ENCODE results near the gene PDE2A. TPM values are rescaled to one million over a fixed set of nuclear protein-coding genes. Genes with fewer than 3 reads are reported as not detected.

PDE2A gene
- total and polyA plus RNA-seq, 8 donors, result 3.5 to 548 (median 25.9) TPM

DNA sequence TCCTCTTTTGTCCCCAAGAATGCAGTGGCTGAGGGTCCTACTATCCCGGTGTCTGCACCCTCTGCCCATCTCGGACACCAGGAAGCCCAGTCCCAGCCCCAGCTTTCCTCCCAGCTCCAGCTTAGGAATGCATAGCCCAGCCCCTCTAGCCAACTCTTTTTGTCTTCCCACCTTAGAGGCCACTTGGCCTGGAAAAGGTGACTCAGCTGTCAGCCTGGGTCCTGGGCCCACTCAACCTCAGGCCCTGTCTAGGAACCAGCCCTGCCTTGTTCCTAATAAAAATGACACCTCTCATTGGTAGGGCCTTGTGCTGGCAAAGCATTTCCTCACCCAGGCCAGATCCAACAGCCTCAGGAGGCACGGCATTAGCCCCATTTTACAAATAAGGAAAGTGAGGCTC is 28.2 kb downstream of the PDE2A start:
- TF ChIP-seq, protein P1, sequence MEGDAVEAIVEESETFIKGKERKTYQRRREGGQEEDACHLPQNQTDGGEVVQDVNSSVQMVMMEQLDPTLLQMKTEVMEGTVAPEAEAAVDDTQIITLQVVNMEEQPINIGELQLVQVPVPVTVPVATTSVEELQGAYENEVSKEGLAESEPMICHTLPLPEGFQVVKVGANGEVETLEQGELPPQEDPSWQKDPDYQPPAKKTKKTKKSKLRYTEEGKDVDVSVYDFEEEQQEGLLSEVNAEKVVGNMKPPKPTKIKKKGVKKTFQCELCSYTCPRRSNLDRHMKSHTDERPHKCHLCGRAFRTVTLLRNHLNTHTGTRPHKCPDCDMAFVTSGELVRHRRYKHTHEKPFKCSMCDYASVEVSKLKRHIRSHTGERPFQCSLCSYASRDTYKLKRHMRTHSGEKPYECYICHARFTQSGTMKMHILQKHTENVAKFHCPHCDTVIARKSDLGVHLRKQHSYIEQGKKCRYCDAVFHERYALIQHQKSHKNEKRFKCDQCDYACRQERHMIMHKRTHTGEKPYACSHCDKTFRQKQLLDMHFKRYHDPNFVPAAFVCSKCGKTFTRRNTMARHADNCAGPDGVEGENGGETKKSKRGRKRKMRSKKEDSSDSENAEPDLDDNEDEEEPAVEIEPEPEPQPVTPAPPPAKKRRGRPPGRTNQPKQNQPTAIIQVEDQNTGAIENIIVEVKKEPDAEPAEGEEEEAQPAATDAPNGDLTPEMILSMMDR (IDR thresholded peaks at IDR 0.05), result no peak
- TF ChIP-seq EP300 (IDR thresholded peaks at IDR 0.05), result no peak
- no peak for TF ChIP-seq POLR2A (IDR thresholded peaks at IDR 0.05)
- no peak for TF ChIP-seq POLR2AphosphoS5 (IDR thresholded peaks at IDR 0.05)
- Histone ChIP-seq H3K4me3 (no peak overlapping the region), H3K27me3 (peaks cover 0 to 18% (median 11%) of the 10 kb centered on the region in 3 donors), H3K9me3 (no peaks in the 10 kb centered on the region), H3K4me1 (peaks cover 17 to 26% (median 24%) of the 10 kb centered on the region in 4 donors), H3K36me3 (no peaks in the 10 kb centered on the region), H3K27ac (no peak overlapping the region)
- 88 to 97% (median 93%) methylated on average over 3 of the region's 3 CpGs for WGBS, 5 donors
- no peak for DNase-seq
- intact Hi-C loops (cut with DNase I; ENCODE audit: low total_unique reads), result loop anchor here (10.0 kb wide), 1 partner anchor 171 kb away; no protein-coding TSS in a partner anchor

DNA sequence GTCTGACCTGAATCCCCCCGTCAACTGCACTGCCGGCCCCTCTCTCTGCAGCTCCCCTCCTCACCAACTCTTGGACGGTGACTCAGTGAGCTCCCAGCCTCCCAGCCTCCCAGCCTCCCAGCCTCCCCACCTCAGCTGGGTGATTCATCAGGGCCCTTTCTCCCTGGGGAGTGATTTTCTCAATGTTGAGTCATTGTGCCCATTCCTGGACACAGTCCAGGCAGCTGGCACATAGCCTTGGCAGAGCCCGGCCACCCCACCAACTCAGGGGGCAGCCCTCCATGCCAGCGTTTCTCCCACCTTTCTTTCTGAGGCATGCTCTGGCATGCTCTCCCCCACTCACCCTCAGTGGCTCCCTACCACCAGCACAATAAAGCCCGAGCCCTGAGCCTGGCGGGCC is 30.7 kb downstream of the PDE2A start:
- intact Hi-C loops (cut with DNase I; ENCODE audit: low total_unique reads), result loop anchor here (2.0 to 10.0 kb wide), 2 partner anchors 55 to 169 kb away; no protein-coding TSS in a partner anchor
- Histone ChIP-seq H3K27ac (no peak overlapping the region), H3K27me3 (peaks cover 0 to 43% (median 32%) of the 10 kb centered on the region in 3 donors), H3K36me3 (no peaks in the 10 kb centered on the region), H3K4me3 (no peak overlapping the region), H3K4me1 (peaks cover 17 to 37% (median 28%) of the 10 kb centered on the region in 4 donors), H3K9me3 (no peaks in the 10 kb centered on the region)
- TF ChIP-seq EP300 (IDR thresholded peaks at IDR 0.05) (no peak), POLR2A (IDR thresholded peaks at IDR 0.05) (no peak), POLR2AphosphoS5 (IDR thresholded peaks at IDR 0.05) (no peak)
- TF ChIP-seq, protein P1 (IDR thresholded peaks at IDR 0.05), result no peak
- WGBS, 5 donors, result 79 to 84% (median 83%) methylated on average over 7 of the region's 7 CpGs
- no peak for DNase-seq

DNA sequence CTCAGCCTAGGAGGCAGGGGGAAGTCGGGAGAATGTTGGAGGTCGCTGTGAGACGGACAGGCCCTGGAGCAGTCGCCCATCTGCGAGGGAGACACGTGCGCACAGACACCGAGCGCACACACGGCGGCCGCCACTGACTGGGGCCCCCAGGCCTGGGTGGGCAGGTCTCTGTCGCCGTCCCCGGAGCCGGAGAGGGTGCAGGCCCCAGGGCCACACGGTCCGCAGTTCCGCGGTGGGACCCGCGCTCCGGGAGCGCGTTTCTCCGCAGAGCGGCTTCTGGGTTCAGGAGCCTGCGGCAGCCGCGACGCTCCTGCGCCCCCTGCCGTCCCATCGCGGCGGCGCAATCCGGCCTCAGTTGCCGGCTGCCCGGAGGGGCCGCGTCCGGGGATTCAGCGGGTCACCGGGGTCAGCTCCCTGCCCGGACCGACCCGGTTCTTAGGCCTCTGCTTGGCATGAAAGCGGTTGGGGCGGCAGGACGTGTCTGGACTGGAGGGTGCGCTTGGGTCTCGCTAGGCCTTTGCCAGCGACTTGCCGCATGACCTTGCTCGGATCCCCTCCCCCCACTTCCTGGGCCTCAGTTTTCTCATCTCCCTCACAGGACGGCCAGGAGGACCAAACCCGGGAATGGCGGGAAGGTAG is 31.2 kb downstream of the PDE2A start:
- intact Hi-C loops (cut with DNase I; ENCODE audit: low total_unique reads), result loop anchor here (2.0 to 10.0 kb wide), 2 partner anchors 54 to 168 kb away; no protein-coding TSS in a partner anchor
- Histone ChIP-seq H3K27me3 (peaks cover 0 to 48% (median 32%) of the 10 kb centered on the region in 3 donors), H3K27ac (peak overlapping the region in 4 of 5 donors; percentile 29 to 68 (median 62)), H3K36me3 (no peaks in the 10 kb centered on the region), H3K9me3 (no peaks in the 10 kb centered on the region), H3K4me3 (peak overlapping the region; percentile 57 to 70 (median 64)), H3K4me1 (peaks cover 17 to 41% (median 29%) of the 10 kb centered on the region in 4 donors)
- TF ChIP-seq, protein P1 (IDR thresholded peaks at IDR 0.05), result peak in 5 of 7 experiments; percentile 85 to 97 (median 93)
- TF ChIP-seq EP300 (IDR thresholded peaks at IDR 0.05), result no peak
- WGBS, 5 donors, result 2 to 4% (median 3%) methylated on average over 16 to 59 of the region's 59 CpGs
- peak; percentile 56 to 88 for DNase-seq

DNA sequence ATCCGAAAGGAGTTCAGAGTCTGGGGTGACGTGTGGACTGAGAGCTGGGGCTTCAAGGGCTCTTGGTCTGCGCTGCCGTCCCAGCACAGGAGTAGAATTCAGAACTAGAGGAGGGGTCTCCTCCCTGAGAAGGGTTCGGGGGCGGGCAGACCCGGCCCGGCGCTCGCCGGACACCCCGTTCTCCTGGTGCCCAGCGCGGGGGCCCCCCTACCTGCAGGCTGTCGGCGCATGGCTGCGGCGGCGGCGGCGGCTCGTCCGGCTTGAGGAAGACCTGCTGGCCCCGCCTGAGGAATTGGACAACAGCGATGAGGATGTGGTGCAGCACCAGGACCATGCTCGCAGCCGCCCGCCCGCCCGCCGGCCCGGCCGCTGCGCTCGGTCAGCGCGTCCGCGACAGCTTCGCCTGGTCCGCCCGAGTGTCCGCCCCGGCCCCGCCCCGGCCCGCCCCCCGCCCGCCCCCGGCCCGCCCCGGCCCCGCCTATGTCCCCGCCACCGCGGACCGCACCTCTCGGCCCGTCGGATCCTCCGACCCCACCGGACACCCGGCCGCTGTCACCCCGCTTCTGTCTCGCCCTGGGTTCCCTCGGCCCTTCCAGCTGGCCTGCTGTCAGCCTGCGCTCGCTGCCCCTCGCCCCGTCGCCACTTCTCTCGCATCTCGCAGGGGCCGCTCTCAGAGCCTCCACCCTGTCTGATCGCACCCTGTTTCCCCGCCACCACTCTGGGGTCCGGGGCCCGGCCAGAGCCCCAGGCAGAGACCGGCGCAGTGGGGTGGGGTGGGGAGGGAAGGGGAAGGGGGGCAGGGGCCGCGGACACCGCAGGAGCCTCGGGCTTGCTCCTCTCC is 32.0 kb downstream of the PDE2A start:
- TF ChIP-seq POLR2AphosphoS5 (IDR thresholded peaks at IDR 0.05) (peak in 1 of 3 donors; percentile 36), POLR2A (IDR thresholded peaks at IDR 0.05) (no peak), EP300 (IDR thresholded peaks at IDR 0.05) (no peak)
- TF ChIP-seq, protein P1 (IDR thresholded peaks at IDR 0.05), result no peak
- Histone ChIP-seq H3K36me3 (no peaks in the 10 kb centered on the region), H3K9me3 (no peaks in the 10 kb centered on the region), H3K27me3 (peaks cover 0 to 51% (median 32%) of the 10 kb centered on the region in 3 donors), H3K4me3 (peak overlapping the region; percentile 57 to 70 (median 64)), H3K27ac (peak overlapping the region in 4 of 5 donors; percentile 59 to 68 (median 62)), H3K4me1 (peaks cover 17 to 48% (median 34%) of the 10 kb centered on the region in 4 donors)
- intact Hi-C loops (cut with DNase I; ENCODE audit: low total_unique reads), result loop anchor here (2.0 to 10.0 kb wide), 2 partner anchors 53 to 167 kb away; no protein-coding TSS in a partner anchor
- peak; percentile 39 to 68 for DNase-seq
- WGBS, 5 donors, result 0 to 4% (median 1%) methylated on average over 17 to 83 of the region's 85 CpGs
